GM18502 (cell line): Measurements from ENCODE around the gene HCN3.
"Not testable (repeated sequence)": the region's sequence is repeated elsewhere in the genome, so short reads cannot be mapped to it uniquely, and the experiment has no call there.

Experiments
- ATAC-seq: cut with Tn5 transposase; IDR thresholded peaks from one replicate; pipeline ENCODE4 v1.9.1; 2021; ENCODE audit warnings: mild to moderate bottlenecking; ENCODE audit not compliant: unreplicated experiment, poor library complexity

HCN3 gene

GRCh38 chr1:155326631-155327037 is 49.4 kb downstream of the HCN3 start:
- no peak for ATAC-seq

- no peak for ATAC-seq
Measured at GRCh38 chr1:155327981-155328380, 50.7 kb downstream of the HCN3 start.

GRCh38 chr1:155328856-155329255 is 51.6 kb downstream of the HCN3 start:
- ATAC-seq: not testable (repeated sequence)

GRCh38 chr1:155329980-155330598 is 52.8 kb downstream of the HCN3 start:
- ATAC-seq: no peak

- no peak for ATAC-seq
Measured at GRCh38 chr1:155334962-155335361, 57.7 kb downstream of the HCN3 start.
